DOHH2 (cell line): ENCODE data around the gene PODXL2.

Source experiments
- H3F3A ChIP-seq: fragments of 200-600 bp; sonication (generic), shearing (Covaris generic); 2 replicates; pipeline ENCODE4 v1.6.0; 2016; ENCODE audit warnings: antibody characterized with exemption, mild to moderate bottlenecking; ENCODE audit not compliant: control insufficient read depth, insufficient read depth
- H3K27ac ChIP-seq: fragments of 200-600 bp; sonication (generic); 2 replicates; pipeline ENCODE4 v1.5.1; 2014; ENCODE audit warnings: low read depth, mild to moderate bottlenecking, low read length, moderate library complexity
- H3K27me3 ChIP-seq: fragments of 200-600 bp; sonication (generic); 2 replicates; pipeline ENCODE4 v1.6.1; 2014; ENCODE audit warnings: mild to moderate bottlenecking, low read length, mixed read lengths; ENCODE audit not compliant: control insufficient read depth
- H3K36me3 ChIP-seq: fragments of 200-600 bp; sonication (generic); 2 replicates; pipeline ENCODE4 v1.6.1; 2014; ENCODE audit warnings: mild to moderate bottlenecking, low read length, moderate library complexity, mixed read lengths; ENCODE audit not compliant: control insufficient read depth
- H3K4me1 ChIP-seq: fragments of 200-600 bp; sonication (generic); 2 replicates; pipeline ENCODE4 v1.6.1; 2014; ENCODE audit warnings: mild to moderate bottlenecking, low read length, mixed read lengths; ENCODE audit not compliant: control insufficient read depth
- H3K4me2 ChIP-seq: fragments of 200-600 bp; sonication (generic); 2 replicates; pipeline ENCODE4 v1.6.0; 2014; ENCODE audit warnings: mild to moderate bottlenecking, low read length, moderate library complexity
- H3K4me3 ChIP-seq: fragments of 200-600 bp; sonication (generic); 2 replicates; pipeline ENCODE4 v1.5.1; 2014; ENCODE audit warnings: mild to moderate bottlenecking, low read length, mixed read lengths
- H3K79me2 ChIP-seq: fragments of 200-600 bp; sonication (generic); 2 replicates; pipeline ENCODE4 v1.6.1; 2014; ENCODE audit warnings: mild to moderate bottlenecking, low read length, mixed read lengths; ENCODE audit not compliant: control insufficient read depth
- H3K9me2 ChIP-seq: fragments of 200-600 bp; sonication (generic); replicated peaks from 2 replicates; pipeline ENCODE4 v1.6.1; 2014; ENCODE audit warnings: mild to moderate bottlenecking, low read length, mixed read lengths; ENCODE audit not compliant: control insufficient read depth
- H3K9me3 ChIP-seq: fragments of 200-600 bp; sonication (generic); 2 replicates; pipeline ENCODE4 v1.6.1; 2014; ENCODE audit warnings: antibody characterized with exemption, low read length, mixed read lengths; ENCODE audit not compliant: control insufficient read depth, insufficient read depth
- H4K20me1 ChIP-seq: fragments of 200-600 bp; sonication (generic); 2 replicates; pipeline ENCODE4 v1.6.0; 2014; ENCODE audit warnings: low read depth, mild to moderate bottlenecking, antibody characterized with exemption, low read length, moderate library complexity; ENCODE audit not compliant: control insufficient read depth, insufficient read depth
- CTCF ChIP-seq: fragments of 200-600 bp; sonication (generic); IDR thresholded peaks from one replicate; pipeline ENCODE4 v1.5.1; 2014; ENCODE audit warnings: antibody characterized with exemption, mild to moderate bottlenecking, low read depth, low read length; ENCODE audit not compliant: poor library complexity, severe bottlenecking
- EZH2phosphoT487 ChIP-seq: fragments of 200-600 bp; sonication (generic); IDR thresholded peaks from 2 replicates; pipeline ENCODE4 v1.6.1; 2017; ENCODE audit warnings: borderline replicate concordance, mild to moderate bottlenecking, antibody characterized with exemption, low read length, moderate library complexity, mixed read lengths

The PODXL2 gene

DNA sequence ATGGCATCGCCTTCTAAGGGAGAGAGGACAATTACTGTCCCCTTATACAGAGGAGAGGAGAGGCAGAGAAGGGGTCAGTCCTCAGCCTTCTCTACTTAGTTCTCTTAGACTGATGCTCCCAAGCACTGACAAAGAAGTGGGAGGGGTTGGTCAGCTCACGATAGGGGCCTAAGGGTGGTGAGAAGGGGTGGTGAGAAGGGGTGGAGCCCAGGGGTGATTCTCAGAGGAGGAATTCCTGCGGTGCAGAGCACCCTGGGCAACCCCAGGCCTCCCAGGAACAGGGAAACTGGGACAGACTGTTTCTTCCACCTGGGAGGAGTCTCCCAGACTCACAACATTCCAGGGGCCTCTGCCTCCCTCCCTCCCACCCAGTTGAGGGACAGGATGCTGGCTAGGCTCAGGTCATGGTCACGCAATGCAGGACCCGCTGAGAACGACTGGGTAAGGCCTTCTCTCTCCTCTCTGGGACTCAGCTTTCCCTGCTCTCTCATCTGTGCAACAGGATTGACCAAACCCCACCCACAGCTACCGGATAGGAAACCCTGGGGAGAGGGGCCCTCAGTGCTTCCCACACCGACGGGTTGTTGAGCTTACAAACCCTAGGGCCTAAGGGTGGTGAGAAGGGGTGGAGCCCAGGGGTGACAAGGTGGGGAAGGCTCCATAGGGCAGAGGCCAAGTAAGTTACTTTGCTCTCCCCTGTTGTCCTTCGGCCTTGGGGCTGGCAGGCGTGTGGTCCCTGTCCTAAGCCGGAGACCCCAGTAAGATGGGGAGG is 40.0 kb upstream of the PODXL2 start:
- Histone ChIP-seq H3K79me2 (peaks cover 79% of the 10 kb centered on the region), H3K9me2 (no peaks in the 10 kb centered on the region), H3K4me1 (peaks cover 36% of the 10 kb centered on the region), H3F3A (peaks cover 13% of the 10 kb centered on the region; the same call in 1 of the 2 replicates), H3K27ac (no peak overlapping the region), H3K36me3 (peaks cover 23% of the 10 kb centered on the region), H3K4me3 (peak overlapping the region; percentile 77), H3K27me3 (no peaks in the 10 kb centered on the region), H3K4me2 (peak overlapping the region; percentile 81), H3K9me3 (no peaks in the 10 kb centered on the region), H4K20me1 (no peaks in the 10 kb centered on the region; the same call in 1 of the 2 replicates)
- TF ChIP-seq EZH2phosphoT487 (no peak), CTCF (no peak)

DNA sequence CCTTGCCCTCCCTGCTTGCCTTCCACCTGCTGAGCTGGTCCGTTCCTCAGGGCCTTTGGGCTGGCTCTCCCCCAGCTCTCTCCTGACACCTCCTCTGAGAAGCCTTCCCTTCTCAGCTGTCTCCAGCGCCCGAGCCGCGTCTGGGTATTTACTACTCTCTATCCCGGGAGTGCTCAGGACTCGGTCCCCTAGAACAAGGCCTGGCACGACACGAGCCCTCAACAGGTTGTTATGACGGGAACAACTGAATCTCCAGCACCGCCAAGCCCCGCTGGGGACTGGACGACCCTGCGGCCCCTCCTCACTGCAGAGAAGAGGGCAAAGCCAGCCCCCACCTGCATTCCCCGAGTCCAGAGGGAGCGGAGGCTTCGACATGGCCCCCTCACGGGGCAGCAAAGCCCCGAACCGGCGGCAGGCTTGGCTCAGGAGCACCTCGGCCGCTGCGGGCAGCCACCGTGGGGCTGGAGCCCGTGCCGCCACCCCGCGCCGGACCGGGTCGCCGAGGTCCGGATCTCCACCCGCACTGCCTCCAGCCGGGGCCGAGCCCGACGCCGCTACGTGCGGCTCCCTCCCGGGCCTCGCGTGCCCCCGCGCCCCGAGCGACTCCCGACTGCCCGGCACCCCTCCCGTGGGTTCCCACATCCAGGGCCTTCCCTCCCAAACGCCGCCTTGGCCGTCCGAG is 39.2 kb upstream of the PODXL2 start:
- no peak for TF ChIP-seq EZH2phosphoT487
- no peak for TF ChIP-seq CTCF
- Histone ChIP-seq H3K4me3 (peak overlapping the region; percentile 77), H3K9me3 (no peaks in the 10 kb centered on the region), H4K20me1 (no peaks in the 10 kb centered on the region; the same call in 1 of the 2 replicates), H3K27ac (peak overlapping the region; percentile 71), H3K4me2 (peak overlapping the region; percentile 81), H3K4me1 (peaks cover 42% of the 10 kb centered on the region), H3K36me3 (peaks cover 30% of the 10 kb centered on the region), H3F3A (peaks cover 13% of the 10 kb centered on the region; the same call in 1 of the 2 replicates), H3K9me2 (no peaks in the 10 kb centered on the region), H3K79me2 (peaks cover 80% of the 10 kb centered on the region), H3K27me3 (no peaks in the 10 kb centered on the region)

- peaks cover 77% of the 10 kb centered on the region for H3K79me2 ChIP-seq
- peaks cover 44% of the 10 kb centered on the region for H3K4me1 ChIP-seq
- peaks cover 13% of the 10 kb centered on the region; the same call in 1 of the 2 replicates for H3F3A ChIP-seq
- H3K27me3 ChIP-seq = no peaks in the 10 kb centered on the region
- TF ChIP-seq EZH2phosphoT487 (no peak), CTCF (no peak)
- H4K20me1 ChIP-seq = no peaks in the 10 kb centered on the region; the same call in 1 of the 2 replicates
- H3K36me3 ChIP-seq = peaks cover 32% of the 10 kb centered on the region
- no peaks in the 10 kb centered on the region for H3K9me2 ChIP-seq
- peak overlapping the region; percentile 77 for H3K4me3 ChIP-seq
- peak overlapping the region; percentile 81 for H3K4me2 ChIP-seq
- no peaks in the 10 kb centered on the region for H3K9me3 ChIP-seq
- H3K27ac ChIP-seq = peak overlapping the region; percentile 71
Measured at GRCh38 chr3:127590282-127590592, 38.7 kb upstream of the PODXL2 start.
